Ectodermal cell (in vitro differentiated cells): Measurements from ENCODE around the gene MRAP.

Source experiments
- H3K27ac ChIP-seq: 2 replicates; pipeline ENCODE4 v1.7.0; 2013; ENCODE audit warnings: mild to moderate bottlenecking, low read depth, low read length; ENCODE audit not compliant: insufficient read depth, poor library complexity, severe bottlenecking
- H3K27me3 ChIP-seq: 2 replicates; pipeline ENCODE4 v1.7.0; 2013; ENCODE audit warnings: mild to moderate bottlenecking, low read length; ENCODE audit not compliant: insufficient read depth, control insufficient read depth, poor library complexity, severe bottlenecking
- H3K36me3 ChIP-seq: one replicate; pipeline ENCODE4 v1.7.0; 2013; ENCODE audit warnings: low read length; ENCODE audit not compliant: control insufficient read depth, insufficient read depth
- H3K4me1 ChIP-seq: one replicate; pipeline ENCODE4 v1.7.0; 2013; ENCODE audit warnings: low read length; ENCODE audit not compliant: control insufficient read depth, insufficient read depth
- H3K4me3 ChIP-seq: 2 replicates; pipeline ENCODE4 v1.7.0; 2013; ENCODE audit warnings: low read depth, low read length, control low read depth; ENCODE audit not compliant: insufficient read depth
- H3K9me3 ChIP-seq: 2 replicates; pipeline ENCODE4 v1.7.0; 2013; ENCODE audit warnings: mild to moderate bottlenecking, low read length, moderate library complexity; ENCODE audit not compliant: control insufficient read depth
- WGBS, 2 experiments: methylation state at CpG; one replicate each; pipeline ENCODE4 v1.1.7; 2013; ENCODE audit warnings: missing lambda C conversion rate in 2 of 2; 5-methylcytosine and 5-hydroxymethylcytosine counted together

The MRAP gene

GRCh38 chr21:32298148-32298559, 501 bp upstream of the MRAP start:
- WGBS, 2 experiments = 92 to 96% methylated on average over 6 of the region's 6 CpGs
- Histone ChIP-seq H3K4me3 (no peak overlapping the region), H3K27me3 (no peaks in the 10 kb centered on the region), H3K36me3 (no peaks in the 10 kb centered on the region), H3K27ac (no peak overlapping the region), H3K4me1 (no peaks in the 10 kb centered on the region), H3K9me3 (no peaks in the 10 kb centered on the region)

- Histone ChIP-seq H3K9me3 (no peaks in the 10 kb centered on the region), H3K4me3 (no peak overlapping the region), H3K36me3 (no peaks in the 10 kb centered on the region), H3K4me1 (no peaks in the 10 kb centered on the region), H3K27ac (no peak overlapping the region), H3K27me3 (no peaks in the 10 kb centered on the region)
- 94 to 96% methylated on average over 6 of the region's 6 CpGs for WGBS, 2 experiments
Observed at GRCh38 chr21:32299695-32300094, 1.0 kb downstream of the MRAP start.

- Histone ChIP-seq H3K4me3 (no peak overlapping the region), H3K27me3 (no peaks in the 10 kb centered on the region), H3K36me3 (no peaks in the 10 kb centered on the region), H3K9me3 (no peaks in the 10 kb centered on the region), H3K27ac (no peak overlapping the region), H3K4me1 (no peaks in the 10 kb centered on the region)
- WGBS, 2 experiments = 92% methylated on average over 41 of the region's 41 CpGs
Observed at GRCh38 chr21:32300117-32300681, 1.5 kb downstream of the MRAP start.

GRCh38 chr21:32301596-32301995, 2.9 kb downstream of the MRAP start:
- no peaks in the 10 kb centered on the region for H3K4me1 ChIP-seq
- no peaks in the 10 kb centered on the region for H3K36me3 ChIP-seq
- H3K27ac ChIP-seq = no peak overlapping the region
- no peaks in the 10 kb centered on the region for H3K27me3 ChIP-seq
- 95 to 100% methylated on average over 1 to 2 of the region's 2 CpGs for WGBS, 2 experiments
- no peak overlapping the region for H3K4me3 ChIP-seq
- no peaks in the 10 kb centered on the region for H3K9me3 ChIP-seq

DNA sequence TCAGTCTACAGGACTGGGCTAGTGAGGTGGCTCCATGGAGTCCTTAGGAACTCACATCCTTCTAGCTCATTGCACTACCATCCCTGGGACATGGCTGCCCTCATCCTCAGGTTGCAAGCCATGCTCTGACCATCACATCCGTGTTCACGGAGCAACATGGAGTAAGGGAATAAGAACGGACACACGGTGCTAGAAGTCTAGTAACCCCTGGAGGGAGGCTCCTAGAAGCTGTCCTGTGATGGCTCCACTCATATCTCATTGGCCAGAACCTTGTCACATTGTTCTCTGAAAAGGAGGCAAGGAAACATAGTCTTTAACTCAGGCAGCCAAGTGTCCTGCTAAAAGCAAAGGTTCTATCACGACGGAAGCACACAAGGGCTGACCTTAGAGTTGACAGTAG, 3.9 kb downstream of the MRAP start:
- Histone ChIP-seq H3K27ac (no peak overlapping the region), H3K27me3 (no peaks in the 10 kb centered on the region), H3K4me1 (no peaks in the 10 kb centered on the region), H3K4me3 (no peak overlapping the region), H3K36me3 (no peaks in the 10 kb centered on the region), H3K9me3 (no peaks in the 10 kb centered on the region)
- WGBS, 2 experiments = 91 to 93% methylated on average over 6 of the region's 6 CpGs

GRCh38 chr21:32303385-32303784, 4.7 kb downstream of the MRAP start:
- Histone ChIP-seq H3K4me1 (no peaks in the 10 kb centered on the region), H3K27me3 (no peaks in the 10 kb centered on the region), H3K4me3 (no peak overlapping the region), H3K36me3 (no peaks in the 10 kb centered on the region), H3K9me3 (no peaks in the 10 kb centered on the region), H3K27ac (no peak overlapping the region)
- 100% methylated on average over 1 of the region's 1 CpG for WGBS, 2 experiments

GRCh38 chr21:32304998-32305397, 6.3 kb downstream of the MRAP start:
- 93 to 96% methylated on average over 7 of the region's 7 CpGs for WGBS, 2 experiments
- Histone ChIP-seq H3K27me3 (no peaks in the 10 kb centered on the region), H3K4me3 (no peak overlapping the region), H3K36me3 (no peaks in the 10 kb centered on the region), H3K27ac (no peak overlapping the region), H3K9me3 (no peaks in the 10 kb centered on the region), H3K4me1 (no peaks in the 10 kb centered on the region)

DNA sequence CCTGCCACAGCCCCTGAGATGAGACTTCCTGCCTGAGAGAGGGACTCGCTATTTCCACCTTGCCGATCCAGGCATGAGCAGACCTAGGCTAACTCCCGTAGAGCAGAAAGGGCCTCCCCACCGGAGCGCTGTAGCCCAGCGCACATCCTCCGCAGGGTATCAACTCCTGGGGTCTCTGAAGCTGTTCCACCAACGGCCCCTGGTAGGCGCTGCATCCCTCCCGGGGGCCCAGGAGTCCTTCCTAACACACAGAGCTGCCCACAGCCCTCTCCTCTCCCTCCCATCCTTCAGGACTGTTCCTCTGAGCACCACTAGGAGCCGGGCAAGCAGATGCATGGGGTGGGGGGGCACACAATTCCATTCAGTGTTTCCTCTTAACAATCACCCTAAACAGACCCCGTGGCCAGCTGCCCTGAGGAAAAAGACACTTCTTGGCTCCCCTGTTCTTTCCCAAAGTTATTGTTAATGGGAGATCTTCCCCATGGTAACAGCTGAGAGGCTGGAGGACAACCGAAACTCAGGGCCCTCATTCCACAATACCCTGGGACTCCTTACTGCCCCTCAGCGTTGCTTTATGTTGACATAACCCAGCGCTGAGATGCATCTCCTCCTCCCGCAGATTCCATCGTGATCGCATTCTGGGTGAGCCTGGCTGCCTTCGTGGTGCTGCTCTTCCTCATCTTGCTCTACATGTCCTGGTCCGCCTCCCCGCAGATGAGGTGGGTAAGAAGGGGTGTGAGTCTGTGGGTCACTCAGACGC, 7.5 kb downstream of the MRAP start:
- no peaks in the 10 kb centered on the region for H3K9me3 ChIP-seq
- H3K27me3 ChIP-seq = no peaks in the 10 kb centered on the region
- 62 to 68% methylated on average over 22 of the region's 22 CpGs for WGBS, 2 experiments
- peak overlapping the region; percentile 36 for H3K27ac ChIP-seq
- no peak overlapping the region for H3K4me3 ChIP-seq
- no peaks in the 10 kb centered on the region for H3K36me3 ChIP-seq
- H3K4me1 ChIP-seq = no peaks in the 10 kb centered on the region

- Histone ChIP-seq H3K27ac (no peak overlapping the region), H3K4me1 (no peaks in the 10 kb centered on the region), H3K36me3 (no peaks in the 10 kb centered on the region), H3K9me3 (no peaks in the 10 kb centered on the region), H3K4me3 (no peak overlapping the region), H3K27me3 (no peaks in the 10 kb centered on the region)
- 90 to 95% methylated on average over 4 of the region's 4 CpGs for WGBS, 2 experiments
Observed at GRCh38 chr21:32307706-32308105, 9.1 kb downstream of the MRAP start.

- H3K9me3 ChIP-seq = no peaks in the 10 kb centered on the region
- WGBS, 2 experiments = 85 to 86% methylated on average over 10 of the region's 10 CpGs
- no peaks in the 10 kb centered on the region for H3K4me1 ChIP-seq
- H3K27me3 ChIP-seq = no peaks in the 10 kb centered on the region
- H3K27ac ChIP-seq = no peak overlapping the region
- H3K4me3 ChIP-seq = no peak overlapping the region
- no peaks in the 10 kb centered on the region for H3K36me3 ChIP-seq
Observed at GRCh38 chr21:32308696-32309095, 10.0 kb downstream of the MRAP start.
